GM21825 (cell line): ENCODE data around the gene NUB1.
"Not testable (repeated sequence)": the region's sequence is repeated elsewhere in the genome, so short reads cannot be mapped to it uniquely, and the experiment has no call there.

Experiments
- ATAC-seq: cut with Tn5 transposase; IDR thresholded peaks from one replicate; pipeline ENCODE4 v1.9.1; 2021; ENCODE audit warnings: mild to moderate bottlenecking, moderate library complexity; ENCODE audit not compliant: unreplicated experiment

Gene NUB1

GRCh38 chr7:151341357-151342101 lies at the start of gene NUB1:
Gene NUB1, plus strand, starts transcription at chr7:151341812. Its CDS starts 3,538 bp downstream, at chr7:151345350.
- peak; percentile 55 for ATAC-seq

GRCh38 chr7:151292850-151293249 lies 48.8 kb upstream of the NUB1 start:
- no peak for ATAC-seq

GRCh38 chr7:151296202-151296992 lies 45.2 kb upstream of the NUB1 start:
- ATAC-seq, result no peak

GRCh38 chr7:151298765-151299164 lies 42.8 kb upstream of the NUB1 start:
- ATAC-seq, result no peak

GRCh38 chr7:151299530-151299929 lies 42.1 kb upstream of the NUB1 start:
- no peak for ATAC-seq

GRCh38 chr7:151299940-151300645 lies 41.5 kb upstream of the NUB1 start:
- ATAC-seq, result no peak

- no peak for ATAC-seq
Observed at GRCh38 chr7:151301471-151302462, 39.8 kb upstream of the NUB1 start.

- ATAC-seq, result not testable (repeated sequence)
Observed at GRCh38 chr7:151304251-151304650, 37.4 kb upstream of the NUB1 start.

- ATAC-seq, result no peak
Observed at GRCh38 chr7:151304856-151305255, 36.8 kb upstream of the NUB1 start.

GRCh38 chr7:151306374-151306773 lies 35.2 kb upstream of the NUB1 start:
- no peak for ATAC-seq

- ATAC-seq, result no peak
Observed at GRCh38 chr7:151306860-151307259, 34.8 kb upstream of the NUB1 start.

- no peak for ATAC-seq
Observed at GRCh38 chr7:151307536-151307935, 34.1 kb upstream of the NUB1 start.

GRCh38 chr7:151308256-151308655 lies 33.4 kb upstream of the NUB1 start:
- no peak for ATAC-seq

GRCh38 chr7:151308791-151309190 lies 32.8 kb upstream of the NUB1 start:
- no peak for ATAC-seq

GRCh38 chr7:151309311-151309710 lies 32.3 kb upstream of the NUB1 start:
- ATAC-seq, result no peak

- no peak for ATAC-seq
Observed at GRCh38 chr7:151310578-151310977, 31.0 kb upstream of the NUB1 start.

- no peak for ATAC-seq
Observed at GRCh38 chr7:151311294-151311864, 30.2 kb upstream of the NUB1 start.

GRCh38 chr7:151312356-151312755 lies 29.3 kb upstream of the NUB1 start:
- no peak for ATAC-seq

GRCh38 chr7:151312831-151313809 lies 28.5 kb upstream of the NUB1 start:
- no peak for ATAC-seq
